Uterus (tissue), 4 donors: ENCODE measurements around the gene RAD51B. TPM values are rescaled to one million over a fixed set of nuclear protein-coding genes. Genes with fewer than 3 reads are reported as not detected.

ENCODE experiments used
- DNase-seq, 2 donors: peaks; one replicate each; pipeline ENCODE4 v3.0.0-alpha.2; 2019 to 2020
- H3K27ac ChIP-seq, 2 donors: fragments of 200-600 bp; sonication (generic); 1 replicate in 1 of 2; 2 replicates in 1 of 2; pipeline ENCODE4 v1.5.1; 2016 to 2018
- H3K27me3 ChIP-seq, 2 donors: fragments of 200-600 bp; sonication (generic); one replicate each; pipeline ENCODE4 v1.5.1; 2018 to 2019; ENCODE audit warnings: control low read depth in 1 of 2
- H3K36me3 ChIP-seq, 2 donors: fragments of 200-600 bp; sonication (generic); one replicate each; pipeline ENCODE4 v1.5.1; 2019; ENCODE audit warnings: control low read depth in 1 of 2
- H3K4me1 ChIP-seq, 2 donors: fragments of 200-600 bp; sonication (generic); one replicate each; pipeline ENCODE4 v1.5.1; 2018 to 2019; ENCODE audit warnings: control low read depth in 1 of 2
- H3K4me3 ChIP-seq, 2 donors: fragments of 200-600 bp; sonication (generic); 1 replicate in 1 of 2; 2 replicates in 1 of 2; pipeline ENCODE4 v1.5.1; 2018 to 2019; ENCODE audit warnings: mild to moderate bottlenecking in 1 of 2
- H3K9me3 ChIP-seq, 2 donors: fragments of 200-600 bp; sonication (generic); one replicate each; pipeline ENCODE4 v1.5.1; 2019; ENCODE audit warnings: control low read depth in 1 of 2
- POLR2A ChIP-seq, 2 donors: fragments of 450-650 bp; IDR thresholded peaks; one replicate each; pipeline ENCODE4 v1.6.1; 2016; ENCODE audit warnings: antibody characterized with exemption in 2 of 2, mild to moderate bottlenecking in 1 of 2, moderate library complexity in 1 of 2
- intact Hi-C: fragments of 100-400 bp; cut with DNase I; formaldehyde crosslinking; loops from one replicate; pipeline ENCODE4 v1.15.1; 2023; ENCODE audit warnings: low total_unique reads
- total RNA-seq, 4 donors: library from RNA; depleted of rRNA in 3 of 4; stranded (reverse); fragments of >200 nt in 3 of 4; gene quantifications; one replicate each; pipeline versions ENCODE4 v1.1.0 to v1.2.4, GENCODE V29; 2014 to 2023
- TF ChIP-seq, protein P1 (sequence below), 4 experiments: fragments of 200-600 bp in 2 of 4; fragments of 450-650 bp in 2 of 4; sonication (generic) in 2 of 4; IDR thresholded peaks; one replicate each; pipeline ENCODE4 v1.5.1; 2016 to 2019; ENCODE audit warnings: antibody characterized with exemption in 4 of 4, mild to moderate bottlenecking in 2 of 4, moderate library complexity in 1 of 4
- donor health status: DM: yes; HTN: yes; CAD: no.

The RAD51B gene
- total RNA-seq, 4 donors from 2014 or later, result 29.5 to 100.0 (median 70.3) TPM

DNA sequence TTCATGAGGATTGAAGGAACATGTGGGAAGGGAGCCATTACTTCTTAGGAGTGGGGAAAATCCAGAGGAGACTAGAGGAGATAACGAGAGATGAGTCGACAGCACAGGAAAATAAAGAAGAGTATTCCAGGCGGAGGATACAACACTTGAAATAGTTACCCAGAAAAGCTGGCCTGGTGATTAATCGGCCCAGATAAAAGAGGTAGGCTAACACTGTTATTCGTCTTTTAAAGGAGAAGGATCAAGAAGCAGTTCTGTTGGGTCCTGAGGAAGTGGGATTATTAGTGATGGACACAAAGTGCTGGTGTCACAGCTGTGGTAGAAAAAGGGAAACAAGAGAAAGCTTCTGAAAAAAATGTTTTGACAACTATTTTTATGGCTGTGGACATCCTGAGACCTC, 548.0 kb downstream of the RAD51B start:
- no peaks in the 10 kb centered on the region for H3K9me3 ChIP-seq

DNA sequence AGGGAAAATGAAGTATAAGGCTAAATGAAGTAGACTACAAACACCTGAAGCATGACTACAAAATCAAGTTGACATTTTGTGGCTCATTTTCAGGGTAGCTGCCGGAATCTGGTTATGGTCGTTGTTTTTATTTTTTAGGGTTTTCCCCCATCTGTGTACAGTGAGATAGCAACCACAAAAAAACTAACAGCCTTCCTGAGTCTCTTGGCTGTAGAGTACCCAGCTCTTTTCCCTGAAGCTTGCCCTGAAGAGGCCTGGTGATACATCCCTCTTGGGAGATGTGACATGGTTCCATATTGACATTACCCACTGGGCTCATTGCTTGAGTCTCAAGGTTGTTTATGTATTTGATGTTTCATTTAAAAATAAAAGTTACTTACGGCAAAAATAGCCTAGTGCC, 549.3 kb downstream of the RAD51B start:
- no peak for DNase-seq
- H3K4me1 ChIP-seq, result peaks cover 0 to 9% of the 10 kb centered on the region in 2 donors
- H3K27ac ChIP-seq, result peak overlapping the region; percentile 5 to 95
- no peak overlapping the region for H3K4me3 ChIP-seq
- intact Hi-C loops, result no loop called here
- no peak for TF ChIP-seq POLR2A (IDR thresholded peaks at IDR 0.05)
- TF ChIP-seq, protein P1, sequence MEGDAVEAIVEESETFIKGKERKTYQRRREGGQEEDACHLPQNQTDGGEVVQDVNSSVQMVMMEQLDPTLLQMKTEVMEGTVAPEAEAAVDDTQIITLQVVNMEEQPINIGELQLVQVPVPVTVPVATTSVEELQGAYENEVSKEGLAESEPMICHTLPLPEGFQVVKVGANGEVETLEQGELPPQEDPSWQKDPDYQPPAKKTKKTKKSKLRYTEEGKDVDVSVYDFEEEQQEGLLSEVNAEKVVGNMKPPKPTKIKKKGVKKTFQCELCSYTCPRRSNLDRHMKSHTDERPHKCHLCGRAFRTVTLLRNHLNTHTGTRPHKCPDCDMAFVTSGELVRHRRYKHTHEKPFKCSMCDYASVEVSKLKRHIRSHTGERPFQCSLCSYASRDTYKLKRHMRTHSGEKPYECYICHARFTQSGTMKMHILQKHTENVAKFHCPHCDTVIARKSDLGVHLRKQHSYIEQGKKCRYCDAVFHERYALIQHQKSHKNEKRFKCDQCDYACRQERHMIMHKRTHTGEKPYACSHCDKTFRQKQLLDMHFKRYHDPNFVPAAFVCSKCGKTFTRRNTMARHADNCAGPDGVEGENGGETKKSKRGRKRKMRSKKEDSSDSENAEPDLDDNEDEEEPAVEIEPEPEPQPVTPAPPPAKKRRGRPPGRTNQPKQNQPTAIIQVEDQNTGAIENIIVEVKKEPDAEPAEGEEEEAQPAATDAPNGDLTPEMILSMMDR (IDR thresholded peaks at IDR 0.05), result no peak
- no peaks in the 10 kb centered on the region for H3K27me3 ChIP-seq
- H3K36me3 ChIP-seq, result no peaks in the 10 kb centered on the region
- H3K9me3 ChIP-seq, result no peaks in the 10 kb centered on the region

More for the DNA sequence above, 548.0 kb downstream of the RAD51B start:
- no peaks in the 10 kb centered on the region for H3K27me3 ChIP-seq
- no peak for DNase-seq
- H3K4me3 ChIP-seq, result no peak overlapping the region
- peak overlapping the region; percentile 86 to 95 for H3K27ac ChIP-seq
- H3K36me3 ChIP-seq, result no peaks in the 10 kb centered on the region
- TF ChIP-seq POLR2A (IDR thresholded peaks at IDR 0.05), result no peak
- TF ChIP-seq, protein P1 (IDR thresholded peaks at IDR 0.05), result no peak
- intact Hi-C loops, result no loop called here
- H3K4me1 ChIP-seq, result peaks cover 0 to 9% of the 10 kb centered on the region in 2 donors

DNA sequence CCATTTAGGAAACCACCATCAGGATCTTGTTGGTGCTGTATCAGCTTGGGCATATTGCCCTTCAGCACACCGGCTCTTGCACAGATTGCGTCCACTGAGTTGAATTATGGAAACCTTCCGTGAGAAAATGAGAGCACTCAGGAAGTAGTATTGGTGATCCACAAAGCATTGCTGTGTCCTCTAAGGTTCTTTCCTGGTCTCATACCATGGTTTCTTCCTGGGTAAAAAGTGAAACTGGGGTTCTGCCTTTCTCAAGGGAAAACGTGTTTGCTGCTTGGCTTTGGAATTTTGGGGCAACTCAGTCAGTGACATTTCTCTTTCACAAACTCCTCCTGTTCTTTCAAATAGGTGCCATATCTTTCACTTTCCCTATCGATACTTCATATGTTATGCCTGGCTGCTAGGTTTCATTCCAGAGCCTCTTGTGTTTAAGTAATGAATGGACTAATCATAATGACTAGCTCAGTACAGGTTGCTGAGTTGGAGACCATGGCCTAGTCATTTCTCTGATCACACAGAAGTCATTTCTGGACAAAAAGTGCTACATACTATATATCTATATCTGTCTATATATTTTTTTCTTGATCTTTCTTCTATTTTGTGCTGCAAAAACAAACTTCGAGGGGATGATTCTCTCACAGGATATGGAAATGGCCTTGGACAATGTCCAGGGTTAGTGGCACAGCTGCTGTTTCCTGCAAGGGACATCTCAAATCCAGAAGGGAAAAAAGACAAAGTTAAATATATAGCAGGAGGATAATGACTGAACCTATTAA, 549.9 kb downstream of the RAD51B start:
- peaks cover 0 to 5% of the 10 kb centered on the region in 2 donors for H3K4me1 ChIP-seq
- H3K27me3 ChIP-seq, result no peaks in the 10 kb centered on the region
- intact Hi-C loops, result no loop called here
- DNase-seq, result no peak
- no peaks in the 10 kb centered on the region for H3K36me3 ChIP-seq
- TF ChIP-seq, protein P1 (IDR thresholded peaks at IDR 0.05), result no peak
- TF ChIP-seq POLR2A (IDR thresholded peaks at IDR 0.05), result no peak
- no peaks in the 10 kb centered on the region for H3K9me3 ChIP-seq
- no peak overlapping the region for H3K4me3 ChIP-seq
- H3K27ac ChIP-seq, result peak overlapping the region; percentile 5 to 95

DNA sequence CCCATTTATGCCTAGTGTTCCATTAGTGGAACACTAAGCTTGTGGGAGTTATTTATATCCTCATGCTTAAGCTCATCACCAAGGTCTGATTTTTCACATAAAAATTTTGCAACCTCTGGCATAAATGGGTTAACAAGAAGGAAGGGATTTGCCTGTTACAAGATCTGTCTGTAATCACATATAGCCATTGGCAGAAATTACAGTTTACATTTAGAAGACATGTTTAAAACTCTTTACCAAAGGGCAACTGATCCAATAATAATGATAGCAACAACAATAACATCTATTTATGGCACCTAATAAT, 550.4 kb downstream of the RAD51B start:
- H3K4me3 ChIP-seq, result no peak overlapping the region
- H3K4me1 ChIP-seq, result peaks cover 0 to 5% of the 10 kb centered on the region in 2 donors
- intact Hi-C loops, result no loop called here
- no peak for DNase-seq
- TF ChIP-seq POLR2A (IDR thresholded peaks at IDR 0.05), result no peak
- TF ChIP-seq, protein P1 (IDR thresholded peaks at IDR 0.05), result no peak
- no peaks in the 10 kb centered on the region for H3K9me3 ChIP-seq
- no peak overlapping the region for H3K27ac ChIP-seq
- H3K27me3 ChIP-seq, result no peaks in the 10 kb centered on the region
- no peaks in the 10 kb centered on the region for H3K36me3 ChIP-seq

DNA sequence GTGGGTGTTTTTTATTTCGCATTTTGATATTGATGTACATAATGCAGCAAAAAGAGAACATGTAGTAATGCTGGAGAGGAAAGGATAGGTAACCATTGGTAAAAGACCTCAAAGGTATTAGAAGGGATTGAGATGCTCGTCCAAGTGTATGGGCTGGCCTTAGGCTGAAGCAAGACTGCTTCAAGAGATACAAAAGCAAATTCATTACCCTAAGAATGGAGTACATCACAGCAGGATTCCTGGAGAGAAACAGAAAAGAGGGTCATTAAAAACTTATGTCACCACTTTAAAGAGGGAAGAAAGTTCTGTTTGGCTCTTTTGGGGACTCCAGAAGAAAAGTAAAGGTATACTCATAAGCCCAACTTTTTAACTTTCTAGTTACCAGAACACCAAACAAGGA, 552.8 kb downstream of the RAD51B start:
- no peak for DNase-seq
- H3K4me1 ChIP-seq, result peaks cover 0 to 11% of the 10 kb centered on the region in 2 donors
- H3K27ac ChIP-seq, result peak overlapping the region in 1 of 2 donors; percentile 17
- H3K9me3 ChIP-seq, result no peaks in the 10 kb centered on the region
- H3K36me3 ChIP-seq, result no peaks in the 10 kb centered on the region
- H3K4me3 ChIP-seq, result no peak overlapping the region
- H3K27me3 ChIP-seq, result no peaks in the 10 kb centered on the region
- TF ChIP-seq POLR2A (IDR thresholded peaks at IDR 0.05), result no peak
- TF ChIP-seq, protein P1 (IDR thresholded peaks at IDR 0.05), result no peak
- intact Hi-C loops, result no loop called here
